GM19238 (cell line): ENCODE results near the gene TMEM126B.
"Not testable (repeated sequence)": the region's sequence is repeated elsewhere in the genome, so short reads cannot be mapped to it uniquely, and the experiment has no call there.

Experiments used
- DNase-seq: peaks from one replicate; pipeline ENCODE4 v3.0.0; 2011; ENCODE audit warnings: low spot score; ENCODE audit not compliant: insufficient read length

The TMEM126B gene

DNA sequence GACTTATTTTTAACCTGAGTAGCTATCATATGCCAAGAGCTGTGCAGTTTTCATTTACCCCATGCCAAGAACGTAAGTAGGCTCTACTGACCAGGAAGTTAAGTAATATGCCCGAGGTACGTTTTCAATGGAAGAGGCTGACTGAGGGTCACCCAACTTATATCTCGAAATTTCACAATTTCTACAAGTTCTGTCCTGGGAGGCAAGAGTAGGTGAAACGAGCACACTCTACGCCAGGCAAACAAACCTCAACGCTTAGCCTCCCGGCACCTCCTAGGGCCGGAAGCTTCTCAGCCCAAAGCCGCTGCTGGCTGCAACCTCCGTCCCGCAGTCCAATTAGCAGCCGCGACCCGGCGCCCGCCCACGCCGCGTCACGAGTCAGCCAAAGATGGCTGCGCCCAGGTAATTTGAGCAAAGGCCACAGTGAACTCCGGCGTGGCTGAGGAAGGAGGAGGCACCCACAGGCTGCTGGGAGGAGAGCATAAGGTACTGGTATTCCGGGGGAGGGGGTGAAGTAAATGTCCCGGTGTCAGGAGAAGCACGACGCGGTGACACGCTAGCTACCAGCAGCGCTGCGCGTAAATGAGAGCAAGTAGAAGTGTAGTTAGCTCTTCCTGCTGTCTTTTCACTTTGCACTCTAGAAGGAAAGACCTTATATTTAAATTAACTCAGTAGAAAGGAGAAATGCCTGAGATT is 19.4 kb downstream of the TMEM126B start, which contains the start of gene TMEM126A:
TSS of gene TMEM126A (plus strand) at position 364 of the 696 bp plus-strand sequence. CDS start 2,289 bp downstream, outside the sequence.
- DNase-seq: peak; percentile 68

DNA sequence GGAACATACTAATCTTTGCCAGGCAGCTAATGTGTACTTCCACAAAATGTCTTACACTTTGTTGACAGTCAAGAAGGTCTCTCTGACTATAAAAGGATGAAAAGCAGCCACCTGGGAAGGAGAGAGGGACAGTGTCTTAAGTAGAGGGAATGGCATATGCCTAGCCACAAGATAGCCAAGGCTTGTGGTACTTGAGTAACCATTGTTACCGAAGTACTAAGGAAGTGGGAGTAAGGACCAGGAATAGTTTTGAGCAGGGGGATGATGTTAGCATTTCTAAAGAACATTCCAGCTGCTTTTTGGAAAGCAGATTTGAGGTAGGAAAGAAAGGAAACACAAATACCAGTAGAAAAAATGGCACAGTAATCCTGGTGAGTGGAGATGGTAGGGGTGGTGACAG is 22.7 kb downstream of the TMEM126B start:
- no peak for DNase-seq

DNA sequence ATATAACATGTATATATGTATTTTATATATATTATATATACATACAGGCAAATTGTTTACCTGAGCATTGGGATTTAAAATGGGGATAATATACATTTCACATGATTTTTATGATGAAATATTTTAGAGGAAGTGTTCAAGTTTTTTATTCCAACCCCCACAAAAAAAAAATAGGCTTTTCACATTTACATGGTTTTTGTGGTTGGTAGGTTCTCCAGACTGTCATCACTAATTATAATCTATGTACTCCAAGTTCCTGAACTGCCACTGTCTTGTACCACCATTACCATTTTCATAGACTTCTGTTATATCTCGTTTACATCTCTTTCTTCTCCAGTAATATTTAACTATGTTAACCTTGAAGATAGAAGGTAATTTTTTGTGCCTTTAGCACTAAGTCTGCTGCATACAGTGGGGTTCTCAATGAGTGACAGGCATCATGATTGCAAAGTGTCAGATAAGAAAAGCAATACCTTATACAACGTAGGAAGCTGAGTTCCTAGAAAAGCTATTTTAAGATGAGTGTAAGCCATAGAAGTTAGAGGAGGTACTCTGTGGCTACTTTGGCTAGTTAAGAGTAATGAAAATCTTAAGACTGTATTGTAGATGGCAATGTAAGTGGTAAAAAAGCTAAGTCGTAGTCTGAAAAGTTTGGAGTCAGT is 24.5 kb downstream of the TMEM126B start:
- DNase-seq: no peak

DNA sequence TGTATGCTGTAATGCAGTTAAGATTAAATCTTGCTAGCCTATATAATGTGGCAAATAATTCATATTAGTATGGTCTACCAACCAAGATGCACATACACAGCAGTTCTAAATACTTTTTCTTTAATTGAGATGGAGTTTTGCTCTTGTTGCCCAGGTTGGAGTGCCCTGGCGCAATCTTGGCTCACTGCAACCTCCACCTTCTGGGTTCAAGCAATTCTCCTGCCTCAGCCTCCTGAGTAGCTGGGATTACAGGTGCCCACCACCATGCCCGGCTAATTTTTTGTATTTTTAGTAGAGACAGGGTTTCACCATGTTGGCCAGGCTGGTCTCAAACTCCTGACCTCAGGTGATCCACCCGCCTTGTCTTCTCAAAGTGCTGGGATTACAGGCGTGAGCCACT is 25.9 kb downstream of the TMEM126B start:
- not testable (repeated sequence) for DNase-seq

DNA sequence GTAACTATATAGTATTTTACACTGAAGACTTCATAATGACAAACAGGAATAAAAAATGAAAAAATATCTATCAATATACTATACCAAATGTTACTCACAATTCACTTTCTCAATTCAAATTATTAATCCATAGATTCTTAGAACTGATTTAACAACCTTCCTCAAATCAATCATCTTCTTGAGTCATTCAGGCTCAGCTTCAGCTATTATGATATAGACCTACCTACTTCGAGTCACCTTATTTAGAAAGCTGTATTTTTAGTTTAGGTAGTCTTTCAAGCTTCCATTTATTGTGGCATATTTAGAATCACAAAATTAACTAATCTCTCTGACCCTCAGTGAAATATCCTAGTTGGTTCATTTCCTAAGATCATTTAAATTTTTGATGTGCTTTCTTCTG is 28.4 kb downstream of the TMEM126B start:
- no peak for DNase-seq

DNA sequence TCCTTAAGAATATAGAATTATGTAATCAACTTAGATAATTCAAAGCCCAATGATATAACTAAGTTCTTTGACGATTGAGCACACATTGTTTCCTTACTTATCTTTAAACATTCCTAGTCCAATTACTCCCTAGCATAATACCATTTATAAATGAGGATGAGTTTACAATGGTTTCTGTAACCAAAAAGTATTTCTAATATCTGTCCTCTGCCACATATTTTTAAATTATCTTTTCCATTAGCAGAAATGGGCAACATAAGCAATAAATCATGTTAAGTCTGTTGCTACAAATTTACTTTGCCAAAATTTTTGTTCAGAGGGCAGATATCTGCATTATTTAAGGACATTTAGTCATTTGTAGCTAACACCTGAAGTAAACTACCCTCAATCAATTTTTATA is 29.8 kb downstream of the TMEM126B start:
- no peak for DNase-seq

DNA sequence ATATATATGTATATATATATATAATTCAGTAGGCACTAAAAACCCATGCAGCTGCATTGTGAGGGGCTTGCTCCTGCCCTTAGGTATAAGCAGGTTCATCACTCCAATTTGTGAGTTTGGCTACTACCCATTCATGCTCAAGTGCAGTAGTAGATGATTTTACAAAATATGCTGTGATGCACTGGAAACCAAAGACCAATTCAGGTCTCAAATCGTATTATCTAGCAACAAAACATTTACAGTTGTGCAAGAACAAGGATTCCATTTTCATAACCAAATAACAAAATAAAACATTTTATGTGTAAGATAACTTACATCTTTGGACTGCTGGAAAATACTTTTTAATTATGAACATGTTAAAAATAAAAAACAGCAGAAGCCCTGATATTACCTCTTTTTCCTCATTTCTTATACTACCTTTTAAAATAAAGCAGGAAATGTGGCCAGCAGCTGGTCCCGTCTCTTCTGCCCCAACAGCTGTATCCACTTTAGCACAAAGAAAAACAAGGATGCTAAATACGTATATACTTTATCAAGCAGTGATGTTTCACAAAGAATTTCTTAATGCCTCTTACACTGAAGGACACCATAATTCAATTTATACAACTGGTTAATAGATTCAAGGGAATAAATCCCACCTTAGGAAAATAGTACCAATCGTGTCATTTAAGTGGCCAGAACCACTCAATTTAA is 33.7 kb downstream of the TMEM126B start:
- DNase-seq: no peak

DNA sequence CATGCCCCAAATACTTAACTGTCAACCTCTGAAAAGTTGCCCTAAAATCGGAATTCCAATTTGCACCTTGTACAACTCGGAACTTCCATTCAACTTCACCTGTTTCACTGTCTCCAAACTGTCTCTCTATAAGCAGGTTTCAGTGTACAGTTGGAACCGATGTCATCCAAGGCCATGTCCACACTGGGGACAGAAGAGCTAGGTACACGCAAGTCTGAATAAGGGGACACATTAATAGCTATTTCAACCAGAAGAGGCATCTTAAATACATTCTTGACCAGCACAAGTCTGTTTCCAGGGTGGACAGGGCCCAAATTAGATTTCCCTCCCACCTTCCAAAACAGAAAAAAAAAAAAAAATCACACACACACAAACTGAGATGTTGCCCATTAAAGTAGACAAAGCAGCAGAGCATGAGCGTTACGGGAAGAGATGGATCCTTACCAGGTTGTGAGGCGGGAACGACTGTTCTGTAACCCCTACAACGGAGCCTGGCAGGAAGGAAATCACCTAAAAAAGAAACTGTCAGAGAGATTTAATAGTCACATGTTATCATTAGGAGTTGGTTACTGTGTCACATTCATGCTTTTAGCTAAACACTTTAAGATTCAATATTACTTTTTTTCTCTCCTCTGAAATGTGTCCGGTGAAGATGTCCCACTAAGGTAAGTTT is 34.8 kb downstream of the TMEM126B start:
- DNase-seq: no peak

DNA sequence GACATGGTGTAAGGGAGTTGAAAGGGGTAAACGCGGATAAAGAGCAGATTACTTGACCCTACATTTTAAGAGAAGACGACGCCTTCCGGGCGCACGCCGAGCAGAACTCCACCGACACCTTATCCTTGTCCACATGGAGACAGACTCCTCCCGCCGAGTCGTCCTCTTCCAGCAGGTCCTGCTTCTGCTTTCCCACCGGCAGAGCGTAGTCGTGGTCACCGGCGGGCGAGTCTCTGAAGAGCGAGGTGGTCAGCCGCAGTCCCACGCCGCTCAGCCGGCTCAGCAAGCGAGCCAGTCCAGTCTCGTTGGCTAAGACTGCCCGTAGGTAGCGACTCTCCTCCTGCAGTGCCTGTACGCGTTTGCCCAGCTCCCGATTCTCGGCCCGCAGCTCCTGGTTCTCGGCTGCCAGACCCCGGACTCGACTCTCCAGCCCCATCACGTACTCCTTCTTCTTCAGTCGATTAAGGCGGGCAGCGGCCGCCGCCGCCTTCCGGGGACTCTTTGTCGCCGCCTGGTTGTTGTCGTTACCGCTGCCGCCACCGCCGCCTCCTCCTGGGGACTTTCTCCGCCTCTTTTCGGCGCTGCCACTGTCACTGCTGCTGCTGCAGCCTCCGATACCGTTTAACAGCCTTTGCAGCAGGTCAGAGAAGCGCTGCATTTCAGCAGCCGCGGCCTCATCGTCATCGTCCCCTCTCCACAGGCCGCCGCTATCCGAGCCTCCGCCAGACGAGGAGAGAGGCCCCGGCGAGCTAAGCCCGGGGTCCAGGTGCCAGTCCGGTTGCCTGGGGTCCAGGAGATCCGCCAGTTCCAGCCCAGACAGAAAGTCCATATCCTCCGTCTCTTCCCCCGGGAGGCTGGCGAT is 35.6 kb downstream of the TMEM126B start:
- DNase-seq: peak; percentile 56

DNA sequence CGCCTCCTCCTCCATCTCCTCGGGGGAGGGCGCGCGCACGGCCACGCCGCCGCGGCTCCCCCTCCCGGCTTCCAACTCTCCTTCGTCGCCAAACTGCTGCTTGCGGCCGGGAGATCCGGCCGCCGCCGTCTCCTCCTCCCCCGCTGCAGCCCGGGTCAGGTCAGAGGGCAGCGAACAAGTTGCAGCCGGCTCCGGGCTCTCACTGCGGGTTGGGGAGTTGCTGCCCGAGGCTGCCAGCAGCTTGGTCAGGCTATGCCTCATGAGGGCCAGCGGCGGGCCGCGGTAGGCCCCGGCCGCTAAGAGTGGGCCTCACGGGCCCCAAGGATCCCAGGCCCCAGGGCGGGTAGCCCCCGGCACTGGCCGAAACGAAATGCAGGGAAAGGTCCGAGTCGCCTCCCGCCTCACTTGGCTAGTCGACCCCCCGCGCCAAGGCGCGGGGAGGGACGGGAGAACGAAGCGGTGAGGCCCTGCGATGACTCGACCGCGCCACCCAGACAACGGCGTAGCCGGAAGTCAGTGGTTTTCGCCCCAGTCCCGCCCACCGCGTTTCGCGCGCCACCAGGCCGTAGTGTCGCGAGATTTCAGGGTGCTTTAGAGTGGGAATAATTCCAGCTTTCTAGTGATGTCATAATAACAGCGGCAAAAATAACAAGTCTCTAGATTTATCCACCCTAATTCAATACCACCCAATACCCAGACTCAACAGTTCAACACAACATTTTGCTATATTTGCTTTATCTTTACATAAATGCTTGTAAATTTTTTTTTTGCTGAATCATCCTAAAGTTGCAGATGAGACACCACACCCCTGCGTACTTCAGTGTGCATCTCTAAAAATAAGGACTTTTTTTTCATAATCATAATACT is 36.5 kb downstream of the TMEM126B start, which contains the start of gene CREBZF:
TSS of gene CREBZF (minus strand) at position 515 of the 867 bp plus-strand sequence. CDS start at position 261, 254 bp downstream.
- DNase-seq: peak; percentile 78

DNA sequence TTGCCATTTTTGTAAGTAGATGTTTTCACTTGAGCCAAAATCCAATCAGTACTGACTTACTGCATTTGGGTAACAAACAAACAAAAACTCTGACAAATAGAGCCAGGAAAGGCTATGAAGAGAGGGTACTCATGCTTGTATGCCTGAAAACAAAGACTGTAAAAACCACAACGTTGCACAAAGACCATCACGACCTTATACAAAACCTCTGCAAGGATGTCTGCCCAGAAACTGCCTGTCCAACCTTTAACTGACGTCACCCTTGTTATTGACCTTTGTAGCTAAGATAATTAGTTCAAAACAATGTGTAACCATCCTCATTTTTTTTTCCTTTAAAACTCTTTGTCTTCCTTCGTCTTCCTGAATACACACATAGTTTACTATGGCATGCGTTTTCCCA is 37.3 kb downstream of the TMEM126B start:
- DNase-seq: no peak

DNA sequence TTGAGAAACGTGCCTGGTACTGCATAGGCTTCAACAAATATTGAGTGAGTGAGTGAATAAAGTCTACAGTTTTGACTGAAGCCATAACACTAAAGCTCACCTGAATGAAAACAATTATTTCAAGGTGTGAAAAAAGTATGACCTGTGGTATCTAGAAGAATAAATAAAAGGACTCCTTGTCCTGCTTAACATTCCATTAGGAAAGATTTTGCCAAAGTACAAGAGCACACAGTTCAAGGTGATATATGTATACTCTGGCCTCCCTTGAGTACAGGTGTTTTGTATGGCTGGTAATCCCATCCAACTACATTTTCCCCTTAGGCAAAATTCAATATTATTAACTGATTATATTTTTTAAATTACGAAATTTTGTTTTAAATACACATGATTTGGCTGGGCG is 38.3 kb downstream of the TMEM126B start:
- no peak for DNase-seq

DNA sequence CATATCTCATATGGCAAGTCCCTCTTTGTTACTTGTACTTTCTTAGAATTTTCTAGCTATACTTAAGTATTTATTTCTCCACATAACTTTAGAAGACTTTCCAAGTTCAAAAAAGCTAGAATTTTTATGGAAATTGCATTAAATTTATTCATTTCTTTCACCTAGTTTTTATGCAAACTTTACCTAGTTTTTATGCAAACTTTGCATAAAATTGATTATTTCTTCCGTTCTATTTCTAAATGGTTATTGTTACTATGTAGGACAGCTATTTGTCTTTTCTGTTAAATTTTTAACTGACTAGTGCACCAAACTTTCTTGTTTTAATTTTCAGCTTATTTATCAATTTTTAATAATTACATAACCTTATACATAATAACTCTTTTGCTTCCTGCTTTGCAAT is 39.8 kb downstream of the TMEM126B start:
- DNase-seq: no peak

DNA sequence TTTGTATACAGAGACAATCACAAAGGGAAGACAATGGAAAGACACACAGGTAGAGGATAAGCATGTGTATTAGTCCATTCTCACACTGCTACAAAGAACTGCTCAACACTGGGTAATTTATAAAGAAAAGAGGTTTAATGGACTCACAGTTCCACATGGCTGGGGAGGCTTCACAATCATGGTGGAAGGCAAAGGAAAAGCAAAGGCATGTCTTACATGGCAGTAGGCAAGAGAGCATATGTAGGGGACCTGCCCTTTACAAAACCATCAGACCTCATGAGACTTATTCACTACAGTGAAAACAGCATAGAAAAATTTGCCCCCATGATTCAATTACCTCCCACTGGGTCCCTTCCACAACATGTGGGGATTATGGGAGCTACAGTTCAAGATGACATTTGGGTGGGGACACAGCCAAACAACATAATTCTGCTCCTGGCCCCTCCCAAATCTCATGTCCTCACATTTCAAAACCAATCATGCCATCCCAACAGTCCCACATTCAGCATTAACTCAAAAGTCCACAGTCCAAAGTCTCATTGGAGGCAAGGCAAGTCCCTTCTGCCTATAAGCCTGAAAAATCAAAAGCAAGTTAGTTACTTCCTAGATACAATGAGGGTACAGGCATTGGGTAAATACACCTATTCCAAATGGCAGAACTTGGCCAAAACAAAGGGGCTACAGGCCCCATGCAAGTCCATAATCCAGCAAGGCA is 42.7 kb downstream of the TMEM126B start:
- DNase-seq: not testable (repeated sequence)

DNA sequence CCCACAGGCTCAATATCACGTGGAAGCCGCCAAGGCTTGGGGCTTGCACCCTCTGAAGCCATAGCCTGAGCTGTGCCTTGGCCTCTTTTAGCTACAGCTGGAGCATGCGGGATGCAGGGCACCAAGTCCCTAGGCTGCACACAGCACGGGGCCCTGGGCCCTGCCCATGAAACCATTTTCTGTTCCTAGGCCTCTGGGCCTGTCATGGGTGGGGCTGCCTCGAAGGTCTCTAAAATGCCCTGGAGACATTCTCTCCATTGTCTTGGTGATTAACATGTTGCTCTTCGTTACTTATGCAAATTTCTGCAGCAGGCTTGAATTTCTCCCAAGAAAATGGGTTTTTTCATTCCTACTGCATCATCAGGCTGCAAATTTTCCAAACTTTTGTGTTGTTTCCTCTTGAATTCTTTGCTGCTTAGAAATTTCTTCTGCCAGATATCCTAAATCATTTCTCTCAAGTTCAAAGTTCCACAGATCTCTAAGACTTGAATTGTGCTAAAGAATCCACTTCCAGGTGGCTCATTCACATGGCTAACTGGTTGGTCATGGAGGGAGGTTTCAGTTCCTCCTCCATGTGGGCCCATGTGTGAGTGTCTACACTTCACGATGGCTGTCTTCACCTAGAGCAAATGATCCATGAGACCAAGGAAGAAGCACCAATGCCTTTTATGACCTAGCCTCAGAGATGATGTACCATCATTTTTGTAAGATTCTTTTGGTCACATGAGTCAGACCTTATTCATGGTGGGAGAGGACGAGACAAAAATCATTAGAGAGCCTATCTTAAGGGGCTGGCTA is 43.9 kb downstream of the TMEM126B start:
- DNase-seq: no peak

DNA sequence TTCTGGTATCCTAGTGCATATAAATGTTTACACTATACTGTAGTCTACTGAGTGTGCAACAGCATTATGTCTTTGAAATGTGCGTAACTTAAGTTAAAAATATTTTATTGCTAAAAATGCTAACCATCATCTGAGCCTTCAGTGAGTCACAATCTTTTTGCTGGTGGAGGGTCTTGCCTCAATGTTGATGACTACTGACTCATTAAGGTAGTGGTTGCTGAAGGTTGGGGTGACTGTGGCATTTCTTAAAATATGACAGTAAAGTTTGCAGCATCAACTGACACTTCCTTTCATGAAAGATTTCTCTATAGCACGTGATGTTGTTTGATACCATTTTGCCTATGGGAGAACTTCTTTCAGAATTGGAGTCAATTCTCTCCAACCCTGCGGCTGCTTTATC is 45.0 kb downstream of the TMEM126B start:
- no peak for DNase-seq

DNA sequence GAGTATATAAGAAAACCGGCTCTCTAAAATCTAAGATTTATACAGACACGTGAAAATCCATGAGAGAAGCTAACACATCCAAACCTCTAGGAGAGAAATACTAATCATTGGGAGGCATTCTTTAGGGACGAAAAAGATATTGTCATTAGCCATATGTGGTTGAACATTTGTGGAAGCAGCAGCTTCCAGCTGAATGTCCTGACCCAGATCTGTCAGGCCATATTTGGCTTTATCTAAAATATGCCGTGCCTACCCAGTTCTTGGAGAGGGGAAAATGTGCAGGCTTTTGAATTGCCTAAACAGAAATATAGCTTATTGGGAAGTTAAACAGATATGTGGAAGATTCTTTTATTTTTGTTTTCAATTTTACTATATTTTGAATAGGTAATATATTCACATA is 51.2 kb downstream of the TMEM126B start:
- DNase-seq: no peak

DNA sequence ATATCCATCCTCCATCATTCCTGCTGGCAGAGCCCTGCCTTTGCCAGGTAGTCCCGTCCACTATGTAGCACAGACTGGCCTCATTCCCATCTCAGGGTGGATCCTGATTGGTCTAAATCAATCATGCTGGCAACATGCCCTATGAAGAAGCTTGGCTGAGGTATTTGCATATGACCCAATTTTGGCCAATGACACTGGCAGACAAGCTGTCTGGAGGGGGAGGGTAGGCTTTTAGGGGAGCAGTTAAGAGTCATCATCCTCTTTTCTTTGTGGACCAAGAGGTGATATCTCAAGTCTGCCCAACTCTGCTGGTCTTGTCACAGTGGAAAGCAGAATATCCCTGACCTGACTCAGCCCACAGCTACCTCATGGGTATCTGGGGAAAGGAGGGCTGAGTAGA is 52.5 kb downstream of the TMEM126B start:
- no peak for DNase-seq
